ENCODE data around the gene SFRP2. TPM values are rescaled to one million over a fixed set of nuclear protein-coding genes. Genes with fewer than 3 reads are reported as not detected.
A peak's percentile ranks its signal among the peaks of the same experiment; 100 is the strongest.

Gene SFRP2
- total RNA-seq, 2 experiments from 2014 or later = not detected

- Histone ChIP-seq H3K9me3 (ENCODE audit: low read length) (no peaks in the 10 kb centered on the region), H3K9me2 (ENCODE audit: insufficient read depth, low read length) (no peaks in the 10 kb centered on the region), H4K20me1 (ENCODE audit: insufficient read depth, low read length) (no peaks in the 10 kb centered on the region), H3K79me2 (ENCODE audit: insufficient read depth, low read depth, low read length) (no peaks in the 10 kb centered on the region), H3K27ac (ENCODE audit: low read depth, low read length, poor library complexity, severe bottlenecking) (no peak overlapping the region), H2AFZ (ENCODE audit: low read length) (no peak overlapping the region), H3K4me2 (ENCODE audit: low read length) (no peak overlapping the region), H3K36me3 (ENCODE audit: insufficient read depth, low read length) (no peaks in the 10 kb centered on the region), H3K4me1 (ENCODE audit: insufficient read depth, low read length, poor library complexity, severe bottlenecking) (no peaks in the 10 kb centered on the region), H3K4me3 (ENCODE audit: low read depth, low read length, poor library complexity, severe bottlenecking) (no peak overlapping the region)
- POLR2A ChIA-PET = interaction anchor here (0.6 to 1.2 kb wide), 3 partner anchors 9 to 102 kb away, joined by 3 to 7 read pairs (median 4); no protein-coding TSS in a partner anchor
- TF ChIP-seq EZH2phosphoT487 (IDR thresholded peaks at IDR 0.05; ENCODE audit: borderline replicate concordance, low read depth, low read length) (no peak), CTCF (conservative IDR thresholded peaks at IDR 0.05; ENCODE audit: low read length) (peak; percentile 90)
- no TSS peak for BruUV-seq (replicated peaks)
- peak; percentile 83 for DNase-seq (ENCODE audit: low spot score)
- CTCF ChIA-PET (ENCODE audit: unreplicated experiment) = interaction anchor here (1.0 kb wide), 1 partner anchor 106 kb away, joined by 3 read pairs; no protein-coding TSS in a partner anchor
- intact Hi-C loops (cut with micrococcal nuclease; ENCODE audit: unreplicated experiment) = loop anchor here (1.0 to 5.0 kb wide), 4 partner anchors 101 to 608 kb away; partner anchors contain the start of gene MND1
These were observed 38.6 kb downstream of the SFRP2 start for GRCh38 chr4:153750197-153750817.

- Histone ChIP-seq H3K4me3 (ENCODE audit: low read depth, low read length, poor library complexity, severe bottlenecking) (no peak overlapping the region), H3K27ac (ENCODE audit: low read depth, low read length, poor library complexity, severe bottlenecking) (no peak overlapping the region), H3K9me2 (ENCODE audit: insufficient read depth, low read length) (no peaks in the 10 kb centered on the region), H3K36me3 (ENCODE audit: insufficient read depth, low read length) (no peaks in the 10 kb centered on the region), H3K4me1 (ENCODE audit: insufficient read depth, low read length, poor library complexity, severe bottlenecking) (no peaks in the 10 kb centered on the region), H3K79me2 (ENCODE audit: insufficient read depth, low read depth, low read length) (no peaks in the 10 kb centered on the region), H3K4me2 (ENCODE audit: low read length) (no peak overlapping the region), H3K9me3 (ENCODE audit: low read length) (no peaks in the 10 kb centered on the region), H4K20me1 (ENCODE audit: insufficient read depth, low read length) (no peaks in the 10 kb centered on the region), H2AFZ (ENCODE audit: low read length) (no peak overlapping the region)
- BruUV-seq (replicated peaks) = no TSS peak
- CTCF ChIA-PET (ENCODE audit: unreplicated experiment) = no interaction called here
- TF ChIP-seq EZH2phosphoT487 (IDR thresholded peaks at IDR 0.05; ENCODE audit: borderline replicate concordance, low read depth, low read length) = no peak
- TF ChIP-seq CTCF (conservative IDR thresholded peaks at IDR 0.05; ENCODE audit: low read length) = no peak
- POLR2A ChIA-PET = interaction anchor here (0.7 kb wide), 1 partner anchor 1614 kb away, joined by 3 read pairs; no protein-coding TSS in a partner anchor
- intact Hi-C loops (cut with micrococcal nuclease; ENCODE audit: unreplicated experiment) = no loop called here
- no peak for DNase-seq (ENCODE audit: low spot score)
These were observed 40.5 kb downstream of the SFRP2 start for GRCh38 chr4:153748378-153748777.

GRCh38 chr4:153747406-153747955 is 41.4 kb downstream of the SFRP2 start:
- ChIA-PET CTCF (ENCODE audit: unreplicated experiment) (no interaction called here), POLR2A (no interaction called here)
- BruUV-seq (replicated peaks) = no TSS peak
- no peak overlapping the region for H3K27ac ChIP-seq (ENCODE audit: low read depth, low read length, poor library complexity, severe bottlenecking)
- H3K9me3 ChIP-seq (ENCODE audit: low read length) = no peaks in the 10 kb centered on the region
- H3K4me2 ChIP-seq (ENCODE audit: low read length) = no peak overlapping the region
- H3K79me2 ChIP-seq (ENCODE audit: insufficient read depth, low read depth, low read length) = no peaks in the 10 kb centered on the region
- no peak for DNase-seq (ENCODE audit: low spot score)
- H4K20me1 ChIP-seq (ENCODE audit: insufficient read depth, low read length) = no peaks in the 10 kb centered on the region
- TF ChIP-seq CTCF (conservative IDR thresholded peaks at IDR 0.05; ENCODE audit: low read length) (no peak), EZH2phosphoT487 (IDR thresholded peaks at IDR 0.05; ENCODE audit: borderline replicate concordance, low read depth, low read length) (no peak)
- H3K9me2 ChIP-seq (ENCODE audit: insufficient read depth, low read length) = no peaks in the 10 kb centered on the region
- H3K4me1 ChIP-seq (ENCODE audit: insufficient read depth, low read length, poor library complexity, severe bottlenecking) = no peaks in the 10 kb centered on the region
- no peaks in the 10 kb centered on the region for H3K36me3 ChIP-seq (ENCODE audit: insufficient read depth, low read length)
- H3K4me3 ChIP-seq (ENCODE audit: low read depth, low read length, poor library complexity, severe bottlenecking) = no peak overlapping the region
- no peak overlapping the region for H2AFZ ChIP-seq (ENCODE audit: low read length)
- intact Hi-C loops (cut with micrococcal nuclease; ENCODE audit: unreplicated experiment) = no loop called here
